ENCODE measurements around the gene VSTM4.

Gene VSTM4

GRCh38 chr10:49039409-49039808 lies 75.9 kb downstream of the VSTM4 start:
- Histone ChIP-seq H3K4me3 (replicated peaks; ENCODE audit: insufficient read depth, low read length) (no peak overlapping the region), H3K27me3 (ENCODE audit: insufficient read depth, poor library complexity, severe bottlenecking) (no peaks in the 10 kb centered on the region), H3K27ac (replicated peaks) (no peak overlapping the region)
- no peak for DNase-seq (ENCODE audit: low read depth in 1 of 2, low spot score in 1 of 2)
- TF ChIP-seq REST (IDR thresholded peaks at IDR 0.05; ENCODE audit: insufficient replicate concordance, low read depth): no peak
- no peak for TF ChIP-seq GABPA (IDR thresholded peaks at IDR 0.05; ENCODE audit: low read depth)
- no peak for TF ChIP-seq POLR2AphosphoS5 (IDR thresholded peaks at IDR 0.05; ENCODE audit: low read depth)

DNA sequence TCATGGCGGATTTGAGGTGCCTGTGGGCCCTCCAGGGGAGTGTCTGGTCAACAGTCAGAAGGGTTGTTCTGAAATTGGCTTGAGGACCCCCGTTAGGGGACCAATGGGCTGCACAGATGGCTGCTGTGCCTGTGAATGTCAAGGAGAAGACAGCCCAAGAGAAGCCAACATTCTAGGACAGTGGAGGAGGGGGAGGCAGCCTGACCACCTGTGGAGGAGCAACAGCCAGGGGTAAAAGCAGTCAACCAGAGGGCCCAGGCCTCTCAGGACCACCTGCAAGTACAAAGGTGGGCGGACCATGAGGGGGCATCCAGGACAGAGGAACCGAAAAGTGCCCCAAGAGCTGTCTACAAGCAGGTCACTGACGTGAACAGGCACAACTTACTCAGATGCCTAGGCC lies 76.6 kb downstream of the VSTM4 start:
- no peaks in the 10 kb centered on the region for H3K27me3 ChIP-seq (ENCODE audit: insufficient read depth, poor library complexity, severe bottlenecking)

GRCh38 chr10:49037187-49037586 lies 78.1 kb downstream of the VSTM4 start:
- no peaks in the 10 kb centered on the region for H3K27me3 ChIP-seq (ENCODE audit: insufficient read depth, poor library complexity, severe bottlenecking)
- no peak for DNase-seq (ENCODE audit: low read depth in 1 of 2, low spot score in 1 of 2)
- no peak overlapping the region for H3K27ac ChIP-seq (replicated peaks)
- no peak overlapping the region for H3K4me3 ChIP-seq (replicated peaks; ENCODE audit: insufficient read depth, low read length)
- TF ChIP-seq GABPA (IDR thresholded peaks at IDR 0.05; ENCODE audit: low read depth) (no peak), SPI1 (IDR thresholded peaks at IDR 0.05; ENCODE audit: borderline replicate concordance, low read depth) (no peak), CTCF (IDR thresholded peaks at IDR 0.05; ENCODE audit: insufficient read depth, low read length) (no peak), POLR2AphosphoS5 (IDR thresholded peaks at IDR 0.05; ENCODE audit: low read depth) (no peak), REST (IDR thresholded peaks at IDR 0.05; ENCODE audit: insufficient replicate concordance, low read depth) (no peak)

More for the DNA sequence above, 76.6 kb downstream of the VSTM4 start:
- TF ChIP-seq POLR2AphosphoS5 (IDR thresholded peaks at IDR 0.05; ENCODE audit: low read depth): no peak
- no peak for TF ChIP-seq CTCF (IDR thresholded peaks at IDR 0.05; ENCODE audit: insufficient read depth, low read length)
- TF ChIP-seq SPI1 (IDR thresholded peaks at IDR 0.05; ENCODE audit: borderline replicate concordance, low read depth): no peak
- no peak for TF ChIP-seq REST (IDR thresholded peaks at IDR 0.05; ENCODE audit: insufficient replicate concordance, low read depth)
- DNase-seq (ENCODE audit: low read depth in 1 of 2, low spot score in 1 of 2): no peak
- Histone ChIP-seq H3K4me3 (replicated peaks; ENCODE audit: insufficient read depth, low read length) (no peak overlapping the region), H3K27ac (replicated peaks) (no peak overlapping the region)

DNA sequence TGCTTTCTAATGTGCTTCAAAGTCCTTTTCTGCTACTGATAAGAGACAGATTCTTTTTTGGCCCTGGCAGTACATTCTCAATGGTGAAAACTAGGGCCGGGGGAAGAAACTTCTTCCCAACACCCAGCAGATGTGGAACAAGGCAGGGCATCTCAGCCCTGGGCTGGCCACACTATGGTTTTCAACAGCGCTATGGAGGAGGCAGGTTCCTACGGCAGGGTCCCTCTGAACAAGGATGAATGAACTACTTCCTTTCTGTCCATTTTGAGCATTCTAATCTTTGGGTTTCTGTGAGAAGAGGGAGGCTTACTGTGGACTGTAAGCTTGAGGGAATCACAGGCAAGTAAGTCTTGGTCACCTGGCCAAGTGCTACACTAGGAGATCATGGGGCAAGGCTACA lies 78.7 kb downstream of the VSTM4 start:
- no peaks in the 10 kb centered on the region for H3K27me3 ChIP-seq (ENCODE audit: insufficient read depth, poor library complexity, severe bottlenecking)
- no peak overlapping the region for H3K4me3 ChIP-seq (replicated peaks; ENCODE audit: insufficient read depth, low read length)
- no peak for DNase-seq (ENCODE audit: low read depth in 1 of 2, low spot score in 1 of 2)
- TF ChIP-seq GABPA (IDR thresholded peaks at IDR 0.05; ENCODE audit: low read depth) (no peak), REST (IDR thresholded peaks at IDR 0.05; ENCODE audit: insufficient replicate concordance, low read depth) (no peak), CTCF (IDR thresholded peaks at IDR 0.05; ENCODE audit: insufficient read depth, low read length) (no peak), POLR2AphosphoS5 (IDR thresholded peaks at IDR 0.05; ENCODE audit: low read depth) (no peak), SPI1 (IDR thresholded peaks at IDR 0.05; ENCODE audit: borderline replicate concordance, low read depth) (no peak)
- no peak overlapping the region for H3K27ac ChIP-seq (replicated peaks)

Measured in HL-60 (cell line).